NB4 (cell line): Measurements from ENCODE around the gene MRPS34.

Source experiments
- DNase-seq: peaks from one replicate; pipeline ENCODE4 v3.0.0; 2010; ENCODE audit warnings: low read depth
- H3K4me3 ChIP-seq: one replicate; pipeline ENCODE4 v1.5.1; 2011; ENCODE audit warnings: mild to moderate bottlenecking, low read depth, low read length, moderate library complexity
- MYC ChIP-seq: IDR thresholded peaks from 2 replicates; pipeline ENCODE4 v1.6.1; 2011; ENCODE audit warnings: low read depth, low read length
- POLR2A ChIP-seq: IDR thresholded peaks from 2 replicates; pipeline ENCODE4 v1.6.1; 2011; ENCODE audit warnings: mild to moderate bottlenecking; ENCODE audit not compliant: insufficient read length; ENCODE audit errors: extremely low read depth
- TF ChIP-seq, protein P1 (sequence below): IDR thresholded peaks from 2 replicates; pipeline ENCODE4 v1.6.1; 2011; ENCODE audit warnings: low read depth, low read length
- TF ChIP-seq, protein P2 (sequence below): IDR thresholded peaks from one replicate; pipeline ENCODE4 v1.5.1; 2012; ENCODE audit warnings: low read depth, low read length

The MRPS34 gene

GRCh38 chr16:1781758-1782407 lies 8.9 kb upstream of the MRPS34 start:
- peak overlapping the region; percentile 63 for H3K4me3 ChIP-seq
- TF ChIP-seq, protein P1, sequence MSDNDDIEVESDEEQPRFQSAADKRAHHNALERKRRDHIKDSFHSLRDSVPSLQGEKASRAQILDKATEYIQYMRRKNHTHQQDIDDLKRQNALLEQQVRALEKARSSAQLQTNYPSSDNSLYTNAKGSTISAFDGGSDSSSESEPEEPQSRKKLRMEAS = no peak
- TF ChIP-seq POLR2A (no peak), MYC (no peak)
- TF ChIP-seq, protein P2, sequence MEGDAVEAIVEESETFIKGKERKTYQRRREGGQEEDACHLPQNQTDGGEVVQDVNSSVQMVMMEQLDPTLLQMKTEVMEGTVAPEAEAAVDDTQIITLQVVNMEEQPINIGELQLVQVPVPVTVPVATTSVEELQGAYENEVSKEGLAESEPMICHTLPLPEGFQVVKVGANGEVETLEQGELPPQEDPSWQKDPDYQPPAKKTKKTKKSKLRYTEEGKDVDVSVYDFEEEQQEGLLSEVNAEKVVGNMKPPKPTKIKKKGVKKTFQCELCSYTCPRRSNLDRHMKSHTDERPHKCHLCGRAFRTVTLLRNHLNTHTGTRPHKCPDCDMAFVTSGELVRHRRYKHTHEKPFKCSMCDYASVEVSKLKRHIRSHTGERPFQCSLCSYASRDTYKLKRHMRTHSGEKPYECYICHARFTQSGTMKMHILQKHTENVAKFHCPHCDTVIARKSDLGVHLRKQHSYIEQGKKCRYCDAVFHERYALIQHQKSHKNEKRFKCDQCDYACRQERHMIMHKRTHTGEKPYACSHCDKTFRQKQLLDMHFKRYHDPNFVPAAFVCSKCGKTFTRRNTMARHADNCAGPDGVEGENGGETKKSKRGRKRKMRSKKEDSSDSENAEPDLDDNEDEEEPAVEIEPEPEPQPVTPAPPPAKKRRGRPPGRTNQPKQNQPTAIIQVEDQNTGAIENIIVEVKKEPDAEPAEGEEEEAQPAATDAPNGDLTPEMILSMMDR = no peak
- peak; percentile 36 for DNase-seq

DNA sequence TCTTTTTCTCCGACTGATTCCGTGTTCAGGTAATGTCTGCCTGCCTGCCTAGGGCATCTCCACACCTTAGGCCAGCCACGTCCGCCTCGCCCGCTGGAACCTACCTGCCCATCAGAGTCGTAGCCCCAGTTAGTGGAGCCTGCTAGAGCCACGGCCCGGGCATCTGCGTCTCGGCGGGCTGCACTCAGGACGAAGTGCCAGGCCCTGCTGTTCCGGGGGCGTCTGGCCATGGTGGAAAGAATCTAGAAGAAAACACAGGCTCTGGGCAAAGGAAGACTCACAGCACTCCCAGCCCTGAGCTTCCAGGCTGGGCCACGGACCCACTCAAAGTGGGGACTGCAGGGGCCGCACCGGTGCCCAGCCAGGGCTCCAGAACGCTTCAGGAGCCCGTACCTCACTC lies 8.3 kb upstream of the MRPS34 start:
- H3K4me3 ChIP-seq = peak overlapping the region; percentile 63
- no peak for DNase-seq
- TF ChIP-seq, protein P2 = no peak
- no peak for TF ChIP-seq POLR2A

- no peak for DNase-seq
- TF ChIP-seq, protein P2 = no peak
- TF ChIP-seq MYC = no peak
- no peak overlapping the region for H3K4me3 ChIP-seq
Observed at GRCh38 chr16:1780677-1781072, 7.7 kb upstream of the MRPS34 start.

DNA sequence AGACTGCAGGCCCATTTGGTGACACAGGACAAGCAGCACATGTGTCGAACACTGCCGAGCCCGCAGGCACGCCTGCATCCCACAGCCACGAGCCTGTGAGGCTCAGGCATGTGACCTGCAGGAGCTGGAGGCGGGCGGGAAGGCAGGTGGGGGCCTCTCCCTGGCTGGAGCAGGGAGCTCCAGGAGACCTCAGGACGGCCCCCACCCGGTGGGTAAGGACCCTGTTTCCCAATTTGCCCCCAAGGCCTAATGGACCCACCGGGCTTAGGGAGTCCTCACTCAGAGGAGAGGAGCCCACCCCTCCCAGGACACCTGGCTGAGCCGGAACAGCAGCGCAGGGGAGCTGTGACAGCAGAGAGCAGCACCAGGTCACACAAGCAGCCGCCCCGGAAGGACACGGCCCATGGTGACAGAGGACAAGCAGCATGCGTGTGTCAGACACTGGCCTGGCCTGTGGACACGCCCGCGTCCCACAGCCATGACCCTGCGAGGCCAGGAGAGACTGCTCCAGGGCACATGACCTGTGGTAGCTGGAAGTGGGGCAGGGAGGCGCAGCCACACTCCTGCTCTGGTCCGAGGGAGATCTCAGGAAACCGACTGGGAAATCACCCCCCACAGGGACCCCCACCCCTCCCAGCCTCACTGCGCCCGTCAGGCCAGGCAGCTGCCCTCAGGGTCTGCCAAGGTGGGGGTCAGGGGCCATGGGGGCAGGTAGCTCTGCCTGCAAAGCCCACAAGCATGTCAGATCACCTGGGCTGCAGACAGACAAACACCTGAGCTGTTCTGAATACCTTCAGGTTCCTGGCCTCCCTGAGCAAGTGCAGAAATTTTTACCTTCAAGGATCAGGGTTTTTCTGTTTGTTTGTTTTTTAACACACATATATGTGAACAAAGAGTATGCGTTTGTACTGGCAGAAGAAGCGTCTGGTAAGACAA lies 7.1 kb upstream of the MRPS34 start:
- H3K4me3 ChIP-seq = no peak overlapping the region
- DNase-seq = no peak
- TF ChIP-seq MYC (no peak), POLR2A (no peak)
- TF ChIP-seq, protein P2 = no peak
- TF ChIP-seq, protein P1 = no peak

DNA sequence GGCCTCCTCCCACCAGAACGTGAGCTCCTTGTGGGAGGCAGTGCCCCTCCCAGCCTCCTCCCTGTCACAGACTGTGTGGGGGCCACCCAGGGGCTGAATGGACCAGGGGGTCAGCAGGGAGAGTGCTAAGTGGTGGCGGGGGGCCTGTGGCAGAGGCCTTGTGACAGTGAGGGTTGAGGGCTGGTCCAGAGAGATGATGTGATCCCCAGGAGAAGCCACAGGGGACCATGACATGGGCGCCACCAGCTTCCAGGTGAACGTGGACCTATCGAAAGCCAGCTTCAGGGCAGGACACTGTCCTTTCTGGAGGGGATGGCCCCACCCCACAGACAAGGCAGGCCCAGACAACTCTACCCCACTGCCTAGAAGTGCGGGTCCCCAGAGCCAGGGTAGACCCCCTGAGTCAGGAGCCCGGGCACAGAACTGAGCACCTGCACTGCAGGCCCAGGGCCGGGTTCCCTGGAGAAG lies 6.3 kb upstream of the MRPS34 start:
- no peak overlapping the region for H3K4me3 ChIP-seq
- no peak for DNase-seq
- TF ChIP-seq POLR2A (no peak), MYC (no peak)

- TF ChIP-seq, protein P2 = no peak
- TF ChIP-seq MYC = no peak
- no peak for TF ChIP-seq POLR2A
- TF ChIP-seq, protein P1 = no peak
- no peak overlapping the region for H3K4me3 ChIP-seq
- DNase-seq = no peak
Observed at GRCh38 chr16:1778200-1779179, 5.6 kb upstream of the MRPS34 start.
